Stimulated activated CD4-positive, alpha-beta T cell treated with anti-CD3 and anti-CD28 coated beads, Interleukin-1b, Interleukin-23, amount 100 ng/mL, for 4 hours (primary cell): ENCODE measurements around the gene NDUFAF8.

Experiments
- DNase-seq, 2 donors: peaks; one replicate each; pipeline ENCODE4 v3.0.0-alpha.2; 2020; ENCODE audit warnings: low read depth in 2 of 2

The NDUFAF8 gene, protein sequence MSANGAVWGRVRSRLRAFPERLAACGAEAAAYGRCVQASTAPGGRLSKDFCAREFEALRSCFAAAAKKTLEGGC

DNA sequence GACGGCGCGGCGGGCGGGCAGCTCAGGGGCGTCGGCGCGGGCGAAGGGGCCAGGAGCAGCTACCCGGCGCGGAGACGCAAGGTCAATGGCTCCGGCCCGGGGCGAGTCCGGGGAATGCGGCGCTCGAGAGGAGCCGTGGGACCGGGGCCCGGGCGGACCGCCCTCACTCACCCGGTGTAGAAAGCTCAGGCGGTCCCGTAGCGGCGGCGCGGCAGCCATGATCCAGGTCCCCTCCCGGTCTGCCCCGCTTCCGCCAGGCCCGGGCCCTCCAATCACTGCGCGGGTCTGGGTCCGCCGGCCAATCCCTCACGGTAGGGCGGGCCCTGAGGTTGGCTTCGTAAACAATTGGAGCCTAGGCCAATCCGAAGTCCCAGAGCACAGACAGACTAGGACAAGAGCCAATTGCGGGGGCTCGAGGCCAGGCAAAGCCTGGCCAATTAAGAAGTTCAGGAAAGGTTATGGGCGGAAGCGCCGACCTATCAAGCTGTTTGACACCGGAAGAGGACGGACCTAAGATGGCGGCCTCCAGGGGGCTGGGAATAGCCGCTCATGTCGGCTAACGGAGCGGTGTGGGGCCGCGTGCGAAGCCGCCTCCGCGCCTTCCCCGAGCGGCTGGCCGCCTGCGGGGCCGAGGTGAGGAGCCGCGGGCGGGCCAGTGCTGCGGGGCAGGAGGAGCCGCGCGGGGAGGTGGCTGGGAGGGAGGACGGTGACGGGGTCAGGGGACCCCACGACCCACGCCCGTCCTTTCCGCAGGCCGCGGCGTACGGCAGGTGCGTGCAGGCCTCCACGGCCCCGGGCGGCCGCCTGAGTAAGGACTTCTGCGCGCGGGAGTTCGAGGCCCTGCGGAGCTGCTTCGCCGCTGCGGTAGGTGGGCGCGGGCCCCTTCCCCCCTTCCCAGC is at the start of gene NDUFAF8, which contains the start of gene TEPSIN:
Gene NDUFAF8, plus strand, starts transcription at position 504 of the 899 bp plus-strand sequence. Its CDS starts 46 bp downstream, at position 550.
Gene TEPSIN, minus strand, starts transcription at position 241 of the 899 bp plus-strand sequence. Its CDS starts 22 bp downstream, at position 219.
- peak; percentile 86 to 88 for DNase-seq

DNA sequence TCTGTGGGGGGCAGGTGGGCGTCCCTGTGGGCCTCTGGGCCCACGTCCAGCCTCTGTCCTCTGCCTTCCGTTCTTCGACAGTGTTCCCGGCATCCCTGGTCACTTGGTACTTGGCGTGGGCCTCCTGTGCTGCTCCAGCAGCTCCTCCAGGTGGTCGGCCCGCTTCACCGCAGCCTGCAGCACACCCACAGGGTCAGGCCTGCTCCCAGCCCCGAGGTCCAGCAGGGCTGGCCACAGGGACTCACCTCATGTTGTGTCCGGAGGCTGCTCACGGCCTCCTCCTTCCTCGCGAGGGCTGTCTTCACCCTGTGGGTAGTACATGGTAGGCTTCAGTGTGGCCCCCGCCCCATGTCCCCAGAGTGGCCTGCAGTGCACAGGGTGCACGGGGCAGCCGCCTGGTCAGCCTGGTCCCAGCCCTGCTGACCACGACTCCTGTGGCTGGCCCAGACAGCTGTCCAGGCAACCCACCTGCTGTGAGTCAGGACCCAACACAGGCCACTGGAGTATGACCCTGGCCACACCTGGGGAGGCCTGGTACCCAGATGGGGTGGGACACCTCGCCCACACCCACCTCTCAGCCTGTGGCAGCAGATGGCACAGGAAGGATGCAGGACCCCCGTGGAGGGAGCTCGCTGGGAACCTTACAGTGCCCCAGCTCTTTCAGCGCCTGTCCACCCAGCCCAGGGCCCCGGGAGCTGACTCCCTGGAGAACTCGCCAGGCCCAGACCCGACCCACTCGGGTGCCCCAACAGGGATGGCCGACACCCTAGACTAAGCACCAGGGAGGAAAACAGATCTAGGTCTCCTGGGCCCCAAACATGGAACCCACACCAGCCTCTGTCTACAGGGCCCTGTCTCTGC is 49.2 kb upstream of the NDUFAF8 start:
- no peak for DNase-seq

DNA sequence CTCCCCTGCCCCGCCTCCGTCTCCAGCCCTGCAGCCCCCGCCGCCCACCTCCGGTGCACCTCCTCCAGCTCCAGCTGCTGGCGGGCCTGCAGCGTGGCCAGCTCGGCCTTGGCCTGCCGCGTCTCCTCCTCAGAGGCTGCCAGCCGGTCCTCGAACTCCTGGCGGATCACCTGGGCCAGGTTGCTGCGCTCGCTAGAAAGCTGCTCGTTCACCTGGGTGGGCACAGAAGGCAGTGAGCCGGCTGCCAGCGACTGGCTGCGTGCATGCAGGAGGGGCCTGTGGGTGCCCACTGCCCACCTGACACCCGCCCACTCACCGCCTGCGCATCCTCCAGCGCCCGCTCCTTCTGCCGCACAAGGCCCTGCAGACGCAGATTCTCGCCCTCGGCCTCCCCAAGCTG is 48.5 kb upstream of the NDUFAF8 start:
- DNase-seq: no peak

DNA sequence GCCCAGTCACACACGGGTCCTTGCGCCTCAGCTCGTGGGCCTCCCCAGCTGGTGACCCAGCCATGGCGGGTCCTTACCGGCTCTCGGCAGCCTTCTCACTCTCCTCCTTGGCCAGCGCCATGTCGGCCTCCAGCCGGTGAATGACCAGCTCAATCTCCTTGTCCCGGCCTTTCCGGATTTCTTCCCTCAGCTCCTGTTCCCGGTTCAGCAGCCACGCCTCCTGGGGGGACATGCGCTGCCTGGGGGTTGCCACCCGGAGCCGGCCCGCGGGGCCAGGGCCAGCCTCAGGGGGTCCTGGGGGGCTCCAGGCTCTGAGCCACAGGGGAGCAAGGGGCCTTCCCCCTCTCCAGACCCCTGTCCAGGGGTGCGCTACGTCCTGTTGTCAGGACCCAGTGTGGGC is 48.0 kb upstream of the NDUFAF8 start:
- DNase-seq: no peak

GRCh38 chr17:81191646-81192045 is 47.5 kb upstream of the NDUFAF8 start:
- DNase-seq: no peak

DNA sequence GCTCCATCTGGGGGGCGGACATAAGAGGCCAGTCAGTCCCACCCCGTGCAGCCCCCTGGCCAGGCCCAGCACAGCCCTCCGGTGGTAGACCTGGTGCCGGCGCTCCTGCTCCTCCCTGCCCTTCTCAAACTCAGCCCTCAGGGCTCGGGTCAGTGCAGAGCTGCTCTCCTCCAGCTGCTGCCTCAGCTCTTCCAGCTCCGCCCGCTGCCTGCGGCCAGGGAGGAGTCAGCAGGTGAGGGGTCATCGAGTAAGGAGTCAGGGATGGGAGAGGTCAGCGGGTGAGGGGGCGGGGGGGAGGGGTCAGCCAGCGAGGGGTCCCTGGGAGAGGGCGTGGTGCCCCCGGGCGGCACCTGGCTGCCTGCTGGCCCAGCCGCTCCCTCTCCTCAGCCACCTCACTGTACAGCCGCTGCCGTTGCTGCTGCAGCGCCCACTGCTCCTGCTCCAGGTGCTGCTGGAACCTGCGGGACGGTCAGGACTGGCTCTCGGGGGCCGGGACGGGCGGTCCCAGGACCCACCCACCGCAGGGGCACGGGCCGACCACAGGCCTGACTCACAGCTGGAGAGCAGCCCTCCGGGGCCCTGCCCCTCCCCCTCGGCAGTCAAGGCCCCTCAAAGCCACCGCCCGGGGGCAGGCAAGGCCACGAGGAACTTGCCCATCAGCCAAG is 46.6 kb upstream of the NDUFAF8 start:
- DNase-seq: no peak

- no peak for DNase-seq
These were observed 46.1 kb upstream of the NDUFAF8 start for GRCh38 chr17:81193051-81193410.

DNA sequence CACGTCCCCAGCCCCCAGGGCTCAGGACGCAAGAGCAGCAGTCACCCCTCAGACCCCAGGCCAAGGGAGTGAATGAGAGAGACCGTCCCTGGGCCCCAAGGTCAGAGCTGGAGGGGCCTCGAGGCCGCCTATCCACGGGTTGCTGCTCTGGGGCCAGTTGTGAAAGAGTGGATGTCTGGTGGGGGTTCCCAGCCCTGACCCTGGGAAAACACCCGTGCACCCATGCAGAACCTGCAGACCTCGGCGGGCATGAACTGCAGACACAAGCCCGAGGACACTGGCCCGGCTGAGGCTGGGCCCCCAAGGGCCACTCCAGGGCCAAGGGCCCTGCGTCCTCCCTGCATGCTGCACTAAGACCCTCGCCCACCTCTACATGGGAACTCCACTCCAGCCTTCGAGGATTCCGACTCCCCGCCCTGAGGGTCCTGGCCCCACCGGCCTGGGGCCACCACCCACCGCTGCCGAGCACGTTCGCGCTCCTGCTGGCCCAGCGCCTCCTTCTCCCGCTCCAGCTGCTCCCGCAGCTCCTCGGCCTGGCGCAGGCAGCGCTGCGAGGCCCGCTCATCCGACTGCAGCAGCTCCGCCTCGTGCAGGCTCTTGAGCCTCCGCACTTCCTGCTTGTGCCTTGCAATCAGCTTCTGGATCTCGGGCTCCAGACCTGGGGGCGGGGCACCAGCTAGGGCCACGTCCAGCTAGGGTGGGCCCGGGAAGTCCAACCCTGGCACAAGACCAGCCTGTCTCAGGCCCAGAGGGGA is 45.5 kb upstream of the NDUFAF8 start:
- no peak for DNase-seq

DNA sequence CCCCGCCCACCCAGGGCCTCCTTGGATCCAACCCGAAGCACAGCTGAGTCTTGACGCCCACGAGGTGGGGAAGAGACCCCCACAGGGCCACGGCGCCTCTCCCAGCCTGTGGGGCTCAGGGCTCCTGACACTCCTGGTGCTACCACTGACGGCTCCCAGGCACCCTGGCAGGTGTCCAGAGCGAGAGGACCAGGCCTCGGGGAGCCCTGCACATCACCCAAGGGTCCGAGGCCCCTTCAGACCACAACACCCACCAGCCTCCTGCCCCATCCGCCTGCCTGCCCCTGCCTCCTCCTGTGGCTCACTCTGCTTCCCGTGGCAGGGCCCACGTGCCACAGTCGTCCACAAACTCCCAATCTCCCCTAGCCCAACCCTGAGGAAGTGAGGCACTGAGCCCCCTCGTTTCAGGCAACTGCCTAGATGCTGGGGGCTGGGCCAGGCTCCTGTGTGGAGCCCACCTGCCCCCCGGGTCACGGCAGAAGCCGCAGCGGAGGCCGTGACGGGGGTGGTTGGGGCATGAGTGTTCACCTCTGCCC is 44.8 kb upstream of the NDUFAF8 start:
- no peak for DNase-seq

DNA sequence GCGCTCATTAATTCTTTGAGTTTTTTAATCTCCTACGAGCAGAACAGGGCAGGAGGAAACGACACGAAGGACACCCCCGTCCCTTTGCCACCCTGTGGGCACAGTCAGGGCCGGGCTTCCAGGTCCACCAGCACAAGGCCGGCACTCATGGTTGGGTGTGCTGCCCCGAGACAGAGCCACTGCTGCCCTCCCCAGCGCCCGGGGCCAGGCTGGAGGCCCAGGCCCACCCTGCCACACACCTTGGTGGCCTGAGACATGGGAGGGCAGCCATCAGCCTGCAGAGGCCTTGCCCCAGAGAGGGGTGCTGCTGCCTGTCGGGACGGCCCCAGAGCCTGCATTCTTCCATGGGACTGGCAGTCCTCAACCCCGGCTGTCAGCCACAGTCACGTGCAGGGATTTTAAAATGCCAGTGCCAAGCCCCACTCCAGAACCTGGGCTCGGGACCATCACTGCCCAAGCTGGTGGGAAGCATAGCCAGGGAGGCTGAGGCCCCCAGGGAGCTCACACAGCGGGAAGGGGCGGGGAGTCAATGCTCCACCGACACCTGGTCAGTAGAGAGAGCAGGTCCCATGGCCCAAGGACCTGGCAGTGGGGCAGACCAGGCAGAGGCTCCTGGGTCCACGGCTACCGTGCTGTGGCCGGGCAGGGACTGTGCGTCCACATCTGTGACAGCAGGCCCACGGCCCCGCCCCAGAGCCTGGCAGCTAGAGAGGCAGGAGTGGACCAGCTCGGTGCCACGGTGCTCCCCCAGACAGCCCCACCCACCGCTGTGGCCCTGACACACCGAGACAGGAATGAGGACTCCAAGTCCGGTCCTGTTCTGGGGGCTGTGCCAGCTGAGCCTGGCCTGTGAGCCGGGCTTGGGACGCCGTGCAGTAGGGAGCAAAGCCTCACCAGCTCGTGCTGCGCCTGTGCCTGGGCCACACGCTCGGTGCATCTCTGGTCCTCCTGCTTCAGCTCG is 43.9 kb upstream of the NDUFAF8 start:
- no peak for DNase-seq

DNA sequence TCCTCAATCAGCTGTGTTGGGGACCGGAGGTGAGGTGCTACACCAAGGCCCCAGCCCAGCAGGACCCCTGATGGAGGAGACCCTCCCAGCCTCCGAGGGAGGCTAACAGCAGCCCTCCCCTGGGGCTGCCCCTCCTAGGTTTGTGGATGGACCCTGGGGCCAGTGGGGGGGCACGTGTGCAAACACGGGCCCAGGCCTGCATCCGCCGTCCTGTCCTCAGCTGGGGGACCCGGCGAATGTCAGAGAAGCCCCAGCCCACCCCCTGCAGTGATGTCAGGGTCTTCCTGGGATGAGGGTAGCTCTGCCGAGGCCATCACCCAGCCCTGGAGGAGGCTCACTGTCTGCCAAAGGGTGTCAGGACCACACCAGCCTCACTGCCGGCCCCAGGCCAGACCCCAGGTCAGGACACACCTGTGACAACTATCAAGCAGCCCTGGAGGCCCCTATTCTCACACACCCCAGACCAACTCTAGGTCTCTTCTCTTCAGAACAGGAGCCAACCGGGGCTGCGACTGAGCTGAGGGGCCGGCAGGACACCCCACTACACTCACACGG is 43.1 kb upstream of the NDUFAF8 start:
- DNase-seq: no peak

DNA sequence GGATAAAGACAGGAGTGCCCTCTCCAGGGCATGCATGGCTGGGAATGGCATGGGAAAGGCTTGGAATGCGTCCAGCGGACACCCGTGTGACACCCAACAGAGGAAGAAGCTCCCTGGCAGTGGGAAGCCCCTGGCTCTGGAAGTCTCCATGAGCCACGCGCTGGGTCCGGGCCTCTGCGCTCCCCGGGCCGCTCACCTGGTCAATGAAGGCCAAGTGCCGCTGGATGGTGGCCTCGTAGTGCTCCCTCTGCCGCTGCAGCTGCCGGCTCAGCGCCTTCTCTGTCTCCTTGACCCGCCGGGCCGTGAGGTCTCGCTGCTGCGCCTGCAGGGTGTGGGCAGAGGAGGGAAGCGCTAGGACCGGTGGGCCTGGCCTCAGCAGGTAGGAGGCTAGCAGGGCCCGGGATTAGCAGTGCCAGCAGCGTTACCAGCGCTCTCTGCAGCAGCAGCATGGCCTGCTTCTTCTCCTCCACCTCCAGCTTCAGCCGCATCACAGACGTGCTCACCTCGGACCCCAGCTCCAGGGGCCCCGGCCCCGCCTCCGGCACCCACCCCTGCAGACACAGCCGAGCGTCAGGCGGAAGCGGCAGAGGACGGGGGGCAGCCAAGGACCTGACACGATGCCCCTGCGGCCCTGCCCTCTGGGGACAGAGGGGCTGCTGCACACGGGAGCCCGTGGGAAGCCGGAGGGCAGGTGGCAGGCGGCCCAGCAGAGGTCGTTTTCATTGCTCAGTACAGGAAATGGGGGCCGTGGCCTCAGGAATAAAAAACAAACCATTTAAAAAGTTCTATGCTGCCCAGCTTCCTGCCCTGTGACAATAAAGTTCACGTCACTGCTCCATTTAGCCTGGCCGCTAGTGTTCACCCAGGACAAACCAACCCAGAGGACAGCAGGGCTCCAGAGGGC is 42.4 kb upstream of the NDUFAF8 start:
- DNase-seq: no peak

- DNase-seq: no peak
These were observed 41.7 kb upstream of the NDUFAF8 start for GRCh38 chr17:81197409-81197795.

GRCh38 chr17:81197831-81198490 is 41.2 kb upstream of the NDUFAF8 start:
- DNase-seq: no peak

- DNase-seq: no peak
These were observed 40.2 kb upstream of the NDUFAF8 start for GRCh38 chr17:81198826-81199481.

- DNase-seq: no peak
These were observed 39.7 kb upstream of the NDUFAF8 start for GRCh38 chr17:81199482-81199830.

DNA sequence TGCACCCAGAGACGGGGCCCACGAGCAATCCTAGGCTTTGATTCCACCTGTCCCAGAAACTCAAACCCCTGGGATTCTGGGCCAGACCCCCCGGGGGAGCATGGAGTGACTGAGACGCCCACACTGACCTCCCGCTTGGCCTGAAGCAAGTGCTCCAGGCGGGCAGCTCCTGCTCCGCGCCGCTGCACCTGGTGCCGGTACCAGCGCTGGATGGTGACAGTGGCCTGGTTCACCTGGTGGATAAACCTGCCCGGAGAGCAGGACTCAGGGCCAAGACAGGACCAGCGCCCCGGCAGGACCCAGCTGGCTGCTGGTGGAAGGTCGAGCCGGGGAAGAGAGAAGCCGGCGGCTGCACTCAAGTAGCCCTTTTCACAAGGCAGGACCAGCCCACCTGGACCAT is 38.9 kb upstream of the NDUFAF8 start:
- DNase-seq: no peak
